ENCODE data around the gene ZNF385A. TPM values are rescaled to one million over a fixed set of nuclear protein-coding genes. Genes with fewer than 3 reads are reported as not detected.
A peak's percentile ranks its signal among the peaks of the same experiment; 100 is the strongest.

ZNF385A gene
- total and polyA plus RNA-seq, 9 of the 15 experiments (the other 6 are each of a cell fraction or from before 2014, with no cell fraction given) = 1.0 to 111 (median 7.7) TPM

DNA sequence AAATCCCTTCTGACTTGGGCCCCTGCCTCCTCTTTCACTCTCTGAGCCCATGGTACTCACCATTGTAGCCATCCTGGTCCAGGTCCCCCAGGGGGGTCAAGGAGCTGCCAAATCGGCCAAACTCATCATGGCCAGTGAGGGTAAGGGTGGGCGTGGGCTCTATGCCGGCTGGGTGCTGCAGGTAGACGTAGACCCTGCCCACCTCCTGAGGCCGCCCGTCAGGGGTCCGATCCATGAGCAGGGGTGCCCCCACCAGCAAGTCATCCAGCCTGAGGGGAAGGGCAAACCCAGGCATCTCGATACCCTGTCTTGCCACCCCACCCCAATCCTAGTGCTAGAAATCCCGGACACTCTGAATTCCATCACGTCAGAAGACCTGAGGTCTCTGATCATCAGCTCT lies 20.6 kb upstream of the ZNF385A start:
- FAIRE-seq = no peak
- in situ Hi-C loops (cut with MboI) = no loop called here
- H3K4me2 ChIP-seq (ENCODE audit: insufficient read depth, low read length) = no peak overlapping the region
- ChIA-PET CTCF (ENCODE audit: low intra/inter-chr PET ratio) (interaction anchor here (2.3 kb wide), 1 partner anchor 34 kb away, joined by 10 read pairs; no protein-coding TSS in a partner anchor), POLR2A (interaction anchor here (1.7 kb wide), 1 partner anchor 15 kb away, joined by 8 read pairs; the partner anchor contains the start of gene ITGA5)
- no peak overlapping the region for H3K4me3 ChIP-seq
- H3K9ac ChIP-seq (ENCODE audit: insufficient read depth in 1 of 2, low read depth in 2 of 2, low read length in 2 of 2) = no peak overlapping the region
- peaks cover 5% of the 10 kb centered on the region for H4K20me1 ChIP-seq (replicated peaks; ENCODE audit: control insufficient read depth, insufficient read depth, low read length)
- ATAC-seq = no peak
- no peak for DNase-seq (ENCODE audit: extremely low read depth in 1 of 4, low spot score in 3 of 4)
- no peak overlapping the region for H3K27ac ChIP-seq (ENCODE audit: extremely low read depth, low read depth, low read length)
- no peak overlapping the region for H2AFZ ChIP-seq (ENCODE audit: low read depth, low read length)
- peaks cover 0 to 3% of the 10 kb centered on the region in 2 experiments; a peak in 1 of 5 replicates for H3K4me1 ChIP-seq (replicated peaks in 1 of 2; ENCODE audit: control insufficient read depth in 2 of 2, insufficient read depth in 2 of 2, low read length in 2 of 2)
- no TSS peak for BruUV-seq (replicated peaks)
- intact Hi-C loops (cut with micrococcal nuclease) = no loop called here
- H3K9me3 ChIP-seq (replicated peaks; ENCODE audit: control insufficient read depth, insufficient read depth, low read depth, low read length) = no peaks in the 10 kb centered on the region
- 76% methylated on average over 9 of the region's 10 CpGs for WGBS (ENCODE audit: insufficient coverage, low coverage, missing lambda C conversion rate)
- peaks cover 5% of the 10 kb centered on the region for H3K9me1 ChIP-seq (ENCODE audit: control insufficient read depth, insufficient read depth, low read length)
- no peaks in the 10 kb centered on the region for H3K27me3 ChIP-seq (ENCODE audit: control insufficient read depth in 2 of 2, insufficient read depth in 2 of 2, low read length in 2 of 2)
- H3K36me3 ChIP-seq (ENCODE audit: control insufficient read depth, insufficient read depth, low read length) = peaks cover 99% of the 10 kb centered on the region
- H3K79me2 ChIP-seq (ENCODE audit: control insufficient read depth, insufficient read depth, low read length) = no peaks in the 10 kb centered on the region; the same call in 2 of the 3 replicates
- TF ChIP-seq BMI1 (IDR thresholded peaks at IDR 0.05; ENCODE audit: low read length) (no peak), STAT5A (IDR thresholded peaks at IDR 0.05; ENCODE audit: borderline replicate concordance, low read length) (no peak), CCAR2 (IDR thresholded peaks at IDR 0.05; ENCODE audit: low read depth, low read length) (no peak), TRIM28 (IDR thresholded peaks at IDR 0.05) (no peak), CEBPB (tag; IDR thresholded peaks at IDR 0.05) (no peak), TAL1 (IDR thresholded peaks at IDR 0.05) (no peak), SNRNP70 (optimal IDR thresholded peaks at IDR 0.05; ENCODE audit: low read depth, low read length) (no peak), MTA2 (IDR thresholded peaks at IDR 0.05; ENCODE audit: low read depth) (no peak), RBFOX2 (IDR thresholded peaks at IDR 0.05; ENCODE audit: low read depth, low read length) (peak; percentile 59), RAD51 (IDR thresholded peaks at IDR 0.05; ENCODE audit: borderline replicate concordance, low read depth) (no peak), POLR2G (IDR thresholded peaks at IDR 0.05; ENCODE audit: low read depth, low read length) (peak; percentile 66), ATF1 (CRISPR knock-in tag; IDR thresholded peaks at IDR 0.05) (no peak), ATF1 (tag; IDR thresholded peaks at IDR 0.05) (no peak), KLF13 (tag; IDR thresholded peaks at IDR 0.05; ENCODE audit: borderline replicate concordance, low read depth) (no peak), ZNF778 (CRISPR knock-in tag; IDR thresholded peaks at IDR 0.05) (no peak)
- TF ChIP-seq, protein P1, sequence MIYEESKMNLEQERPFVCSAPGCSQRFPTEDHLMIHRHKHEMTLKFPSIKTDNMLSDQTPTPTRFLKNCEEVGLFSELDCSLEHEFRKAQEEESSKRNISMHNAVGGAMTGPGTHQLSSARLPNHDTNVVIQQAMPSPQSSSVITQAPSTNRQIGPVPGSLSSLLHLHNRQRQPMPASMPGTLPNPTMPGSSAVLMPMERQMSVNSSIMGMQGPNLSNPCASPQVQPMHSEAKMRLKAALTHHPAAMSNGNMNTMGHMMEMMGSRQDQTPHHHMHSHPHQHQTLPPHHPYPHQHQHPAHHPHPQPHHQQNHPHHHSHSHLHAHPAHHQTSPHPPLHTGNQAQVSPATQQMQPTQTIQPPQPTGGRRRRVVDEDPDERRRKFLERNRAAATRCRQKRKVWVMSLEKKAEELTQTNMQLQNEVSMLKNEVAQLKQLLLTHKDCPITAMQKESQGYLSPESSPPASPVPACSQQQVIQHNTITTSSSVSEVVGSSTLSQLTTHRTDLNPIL (CRISPR knock-in tag; IDR thresholded peaks at IDR 0.05) = no peak
- TF ChIP-seq, protein P2, sequence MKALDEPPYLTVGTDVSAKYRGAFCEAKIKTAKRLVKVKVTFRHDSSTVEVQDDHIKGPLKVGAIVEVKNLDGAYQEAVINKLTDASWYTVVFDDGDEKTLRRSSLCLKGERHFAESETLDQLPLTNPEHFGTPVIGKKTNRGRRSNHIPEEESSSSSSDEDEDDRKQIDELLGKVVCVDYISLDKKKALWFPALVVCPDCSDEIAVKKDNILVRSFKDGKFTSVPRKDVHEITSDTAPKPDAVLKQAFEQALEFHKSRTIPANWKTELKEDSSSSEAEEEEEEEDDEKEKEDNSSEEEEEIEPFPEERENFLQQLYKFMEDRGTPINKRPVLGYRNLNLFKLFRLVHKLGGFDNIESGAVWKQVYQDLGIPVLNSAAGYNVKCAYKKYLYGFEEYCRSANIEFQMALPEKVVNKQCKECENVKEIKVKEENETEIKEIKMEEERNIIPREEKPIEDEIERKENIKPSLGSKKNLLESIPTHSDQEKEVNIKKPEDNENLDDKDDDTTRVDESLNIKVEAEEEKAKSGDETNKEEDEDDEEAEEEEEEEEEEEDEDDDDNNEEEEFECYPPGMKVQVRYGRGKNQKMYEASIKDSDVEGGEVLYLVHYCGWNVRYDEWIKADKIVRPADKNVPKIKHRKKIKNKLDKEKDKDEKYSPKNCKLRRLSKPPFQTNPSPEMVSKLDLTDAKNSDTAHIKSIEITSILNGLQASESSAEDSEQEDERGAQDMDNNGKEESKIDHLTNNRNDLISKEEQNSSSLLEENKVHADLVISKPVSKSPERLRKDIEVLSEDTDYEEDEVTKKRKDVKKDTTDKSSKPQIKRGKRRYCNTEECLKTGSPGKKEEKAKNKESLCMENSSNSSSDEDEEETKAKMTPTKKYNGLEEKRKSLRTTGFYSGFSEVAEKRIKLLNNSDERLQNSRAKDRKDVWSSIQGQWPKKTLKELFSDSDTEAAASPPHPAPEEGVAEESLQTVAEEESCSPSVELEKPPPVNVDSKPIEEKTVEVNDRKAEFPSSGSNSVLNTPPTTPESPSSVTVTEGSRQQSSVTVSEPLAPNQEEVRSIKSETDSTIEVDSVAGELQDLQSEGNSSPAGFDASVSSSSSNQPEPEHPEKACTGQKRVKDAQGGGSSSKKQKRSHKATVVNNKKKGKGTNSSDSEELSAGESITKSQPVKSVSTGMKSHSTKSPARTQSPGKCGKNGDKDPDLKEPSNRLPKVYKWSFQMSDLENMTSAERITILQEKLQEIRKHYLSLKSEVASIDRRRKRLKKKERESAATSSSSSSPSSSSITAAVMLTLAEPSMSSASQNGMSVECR (CRISPR knock-in tag; IDR thresholded peaks at IDR 0.05) = no peak
- TF ChIP-seq, protein P3, sequence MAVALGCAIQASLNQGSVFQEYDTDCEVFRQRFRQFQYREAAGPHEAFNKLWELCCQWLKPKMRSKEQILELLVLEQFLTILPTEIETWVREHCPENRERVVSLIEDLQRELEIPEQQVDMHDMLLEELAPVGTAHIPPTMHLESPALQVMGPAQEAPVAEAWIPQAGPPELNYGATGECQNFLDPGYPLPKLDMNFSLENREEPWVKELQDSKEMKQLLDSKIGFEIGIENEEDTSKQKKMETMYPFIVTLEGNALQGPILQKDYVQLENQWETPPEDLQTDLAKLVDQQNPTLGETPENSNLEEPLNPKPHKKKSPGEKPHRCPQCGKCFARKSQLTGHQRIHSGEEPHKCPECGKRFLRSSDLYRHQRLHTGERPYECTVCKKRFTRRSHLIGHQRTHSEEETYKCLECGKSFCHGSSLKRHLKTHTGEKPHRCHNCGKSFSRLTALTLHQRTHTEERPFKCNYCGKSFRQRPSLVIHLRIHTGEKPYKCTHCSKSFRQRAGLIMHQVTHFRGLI (CRISPR knock-in tag; IDR thresholded peaks at IDR 0.05) = no peak
